HepG2 (cell line): ENCODE measurements around the gene SEMA6B. TPM values are rescaled to one million over a fixed set of nuclear protein-coding genes. Genes with fewer than 3 reads are reported as not detected.

ENCODE experiments used
- ATAC-seq: fragments of 200-7000 bp; cut with Tn5 transposase; 3 replicates; pipeline ENCODE4 v1.9.1; 2020; ENCODE audit warnings: mild to moderate bottlenecking, moderate library complexity
- BruUV-seq: library from RNA; stranded (reverse); fragments of 400-500 nt; replicated peaks from 2 replicates; lab custom pipeline; 2021; lab: Mats Ljungman, UMichigan
- CTCF ChIA-PET: fragments of 300-600 bp; formaldehyde crosslinking; extraction: SDS; loops from one replicate; lab custom pipeline; 2021; ENCODE audit warnings: low total read pairs, inconsistent platforms, low intra/inter-chr PET ratio; lab: Yijun Ruan, JAX
- POLR2A ChIA-PET: fragments of 350-600 bp; sonication (Branson Sonifier 250); formaldehyde crosslinking; loops from one replicate; lab custom pipeline; 2020; ENCODE audit warnings: antibody characterized with exemption, inconsistent platforms; lab: Yijun Ruan, JAX
- DNase-seq: peaks from one replicate; pipeline ENCODE4 v3.0.0-alpha.2; 2015; ENCODE audit warnings: low spot score
- FAIRE-seq: peaks from 3 replicates; lab custom pipeline; 2011; peaks lifted over from hg19 to GRCh38; lab: Jason Lieb, UNC
- H2AFZ ChIP-seq: one replicate; pipeline ENCODE4 v1.6.1; 2011; ENCODE audit warnings: low read length, inconsistent platforms
- H3K27ac ChIP-seq: fragments of 300-600 bp; 3 replicates; pipeline ENCODE4 v1.8.0; 2011; ENCODE audit warnings: mixed run types, mild to moderate bottlenecking, mixed read lengths, low read length, inconsistent platforms; ENCODE audit not compliant: insufficient read depth; ENCODE audit errors: extremely low read length
- H3K27me3 ChIP-seq, 2 experiments: fragments of 200-600 bp in 1 of 2; 2 replicates in 1 of 2; 3 replicates in 1 of 2; pipeline versions ENCODE4 v1.6.0 to v1.8.0; 2011; ENCODE audit warnings: low read length in 2 of 2, mild to moderate bottlenecking in 2 of 2, moderate library complexity in 2 of 2, inconsistent platforms in 1 of 2; ENCODE audit not compliant: insufficient read depth in 2 of 2, control insufficient read depth in 1 of 2
- H3K36me3 ChIP-seq, 2 experiments: fragments of 200-600 bp in 1 of 2; replicated peaks in 1 of 2; 2 replicates in 1 of 2; 3 replicates in 1 of 2; pipeline versions ENCODE4 v1.5.1 to v1.8.0; 2011; ENCODE audit warnings: low read length in 2 of 2, inconsistent platforms in 1 of 2; ENCODE audit not compliant: insufficient read depth in 2 of 2, control insufficient read depth in 1 of 2
- H3K4me1 ChIP-seq: 2 replicates; pipeline ENCODE4 v1.5.1; 2012; ENCODE audit warnings: low read length, inconsistent platforms; ENCODE audit not compliant: insufficient read depth
- H3K4me2 ChIP-seq: 2 replicates; pipeline ENCODE4 v1.6.0; 2011; ENCODE audit warnings: low read depth, low read length, inconsistent platforms
- H3K4me3 ChIP-seq, 3 experiments: fragments of 200-600 bp in 1 of 3; sonication (generic), shearing (Covaris generic) in 1 of 3; replicated peaks in 1 of 3; 2 replicates each; pipeline ENCODE4 v1.5.1; 2011 to 2016; ENCODE audit warnings: low read length in 3 of 3, inconsistent platforms in 2 of 3, low read depth in 2 of 3, mild to moderate bottlenecking in 2 of 3, control low read depth in 1 of 3, mixed read lengths in 1 of 3; ENCODE audit not compliant: insufficient read depth in 1 of 3
- H3K79me2 ChIP-seq: one replicate; pipeline ENCODE4 v1.6.1; 2011; ENCODE audit warnings: low read length, inconsistent platforms; ENCODE audit not compliant: insufficient read depth
- H3K9ac ChIP-seq: 2 replicates; pipeline ENCODE4 v1.6.0; 2011; ENCODE audit warnings: mild to moderate bottlenecking, low read depth, low read length, inconsistent platforms; ENCODE audit not compliant: insufficient read depth
- H3K9me3 ChIP-seq: 2 replicates; pipeline ENCODE4 v1.5.1; 2012; ENCODE audit warnings: mild to moderate bottlenecking, low read length
- H4K20me1 ChIP-seq: 2 replicates; pipeline ENCODE4 v1.6.0; 2011; ENCODE audit warnings: inconsistent platforms, mild to moderate bottlenecking, low read length, moderate library complexity; ENCODE audit not compliant: insufficient read depth
- AGO2 ChIP-seq: fragments of 200-400 bp; formaldehyde crosslinking; optimal IDR thresholded peaks from 2 replicates; pipeline ENCODE3; 2017; ENCODE audit warnings: mild to moderate bottlenecking, low read depth, low read length, moderate library complexity
- BCL6 ChIP-seq: IDR thresholded peaks from 2 replicates; pipeline ENCODE4 v1.6.1; 2016; ENCODE audit warnings: missing genetic modification reagents, missing compliant biosample characterization
- RAD21 ChIP-seq: fragments of 450-650 bp; formaldehyde crosslinking; IDR thresholded peaks from 2 replicates; pipeline ENCODE4 v1.5.0; 2020; ENCODE audit warnings: mild to moderate bottlenecking
- RBAK ChIP-seq: sonication (generic); formaldehyde crosslinking; IDR thresholded peaks from 2 replicates; pipeline ENCODE4 v1.5.1; 2020; ENCODE audit warnings: mild to moderate bottlenecking, missing genetic modification reagents
- RBM39 ChIP-seq: fragments of 200-400 bp; formaldehyde crosslinking; IDR thresholded peaks from one replicate; pipeline ENCODE4 v1.6.1; 2018; ENCODE audit warnings: antibody characterized with exemption, mild to moderate bottlenecking, low read depth, low read length; ENCODE audit not compliant: poor library complexity, severe bottlenecking
- TBL1XR1 ChIP-seq: fragments of 150-350 bp; IDR thresholded peaks from 2 replicates; pipeline ENCODE4 v1.6.1; 2014; ENCODE audit warnings: borderline replicate concordance, low read length; ENCODE audit not compliant: partially characterized antibody
- ZC3H4 ChIP-seq: sonication (generic); formaldehyde crosslinking; IDR thresholded peaks from 2 replicates; pipeline ENCODE4 v1.4.0; 2020; ENCODE audit warnings: missing genetic modification reagents, borderline replicate concordance
- ZFP36L2 ChIP-seq: sonication (generic); formaldehyde crosslinking; IDR thresholded peaks from 2 replicates; pipeline ENCODE4 v1.4.0; 2020; ENCODE audit warnings: missing genetic modification reagents
- ZNF101 ChIP-seq: sonication (generic); formaldehyde crosslinking; IDR thresholded peaks from 2 replicates; pipeline ENCODE4 v1.4.0; 2020; ENCODE audit warnings: mild to moderate bottlenecking, low read depth, missing genetic modification reagents, borderline replicate concordance
- ZNF124 ChIP-seq: sonication (generic); formaldehyde crosslinking; IDR thresholded peaks from 2 replicates; pipeline ENCODE4 v1.4.0; 2020; ENCODE audit warnings: missing genetic modification reagents
- ZNF44 ChIP-seq: sonication (generic); formaldehyde crosslinking; IDR thresholded peaks from 2 replicates; pipeline ENCODE4 v1.5.1; 2020; ENCODE audit warnings: mild to moderate bottlenecking, missing genetic modification reagents
- ZNF746 ChIP-seq: sonication (generic); formaldehyde crosslinking; IDR thresholded peaks from 2 replicates; pipeline ENCODE4 v1.8.0; 2022; ENCODE audit warnings: mild to moderate bottlenecking, missing genetic modification reagents
- WGBS: methylation state at CpG from one replicate; pipeline ENCODE4 v1.1.6; 2017; ENCODE audit warnings: low lambda C conversion rate; 5-methylcytosine and 5-hydroxymethylcytosine counted together
- in situ Hi-C: cut with HindIII; loops from 2 replicates; pipeline ENCODE4 v1.10.0; 2017; ENCODE audit warnings: low pct_unique_long_range_greater_than_20kb; ENCODE audit not compliant: extremely low pct_ligation_motif_present
- intact Hi-C: fragments of 100-400 bp; cut with micrococcal nuclease; formaldehyde crosslinking; loops from one replicate; pipeline ENCODE4 v1.10.0; 2022; ENCODE audit not compliant: unreplicated experiment
- polyA plus RNA-seq, 8 experiments: library from polyadenylated mRNA; depleted of rRNA in 3 of 8; stranded (reverse) in 7 of 8; unstranded in 1 of 8; fragments of >200 nt; fragmentation: Illumina TruSeq in 4 of 8; extraction: Trizol in 4 of 8; gene quantifications; 2 replicates each; pipeline versions ENCODE4 v1.2.1 to v1.2.3, GENCODE V29; 2011 to 2016; ENCODE audit warnings: low read depth in 4 of 8, missing spikeins in 1 of 8, mixed read lengths in 1 of 8; ENCODE audit not compliant: insufficient read depth in 1 of 8
- total RNA-seq, 5 experiments: library from RNA; depleted of rRNA; stranded (reverse); fragments of >200 nt; fragmentation: Illumina TruSeq; extraction: Trizol; gene quantifications; 2 replicates each; pipeline ENCODE4 v1.2.3, GENCODE V29; 2016; ENCODE audit warnings: low read depth in 1 of 5
- TF ChIP-seq, protein P1 (sequence below): sonication (generic); formaldehyde crosslinking; IDR thresholded peaks from 2 replicates; pipeline ENCODE4 v1.4.0; 2020; ENCODE audit warnings: missing genetic modification reagents, borderline replicate concordance
- TF ChIP-seq, protein P2 (sequence below): sonication (generic); formaldehyde crosslinking; IDR thresholded peaks from 2 replicates; pipeline ENCODE4 v1.5.0; 2020; ENCODE audit warnings: missing genetic modification reagents
- TF ChIP-seq, protein P3 (sequence below): sonication (generic); formaldehyde crosslinking; IDR thresholded peaks from 2 replicates; pipeline ENCODE4 v1.5.0; 2020; ENCODE audit warnings: mild to moderate bottlenecking, missing genetic modification reagents, borderline replicate concordance

SEMA6B gene
- total and polyA plus RNA-seq, 2 of the 13 experiments (the other 11 are each of a cell fraction or from before 2014, with no cell fraction given) = 45.5 to 67.1 TPM

DNA sequence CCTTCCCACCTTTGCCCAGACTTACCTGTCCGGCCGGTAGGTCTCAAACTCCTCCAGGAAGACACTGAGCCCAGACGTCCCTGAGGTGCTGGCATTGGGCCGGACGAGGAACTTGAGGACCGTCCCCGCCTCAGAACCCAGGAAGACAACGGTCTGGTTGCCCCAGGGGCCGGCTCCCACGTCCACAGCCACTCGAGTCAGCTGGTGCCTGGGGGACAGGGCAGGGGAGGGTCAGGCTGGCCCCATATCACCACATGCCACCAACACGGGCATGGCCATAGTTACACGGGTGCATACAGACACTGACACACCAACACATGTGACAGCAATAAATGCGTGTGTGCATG, 11.3 kb downstream of the SEMA6B start:
- in situ Hi-C loops = no loop called here
- no peaks in the 10 kb centered on the region for H4K20me1 ChIP-seq
- no peak overlapping the region for H2AFZ ChIP-seq
- POLR2A ChIA-PET = no interaction called here
- BruUV-seq = no TSS peak
- DNase-seq (no peak), ATAC-seq (no peak)
- CTCF ChIA-PET = no interaction called here
- H3K9me3 ChIP-seq = no peaks in the 10 kb centered on the region
- no peak overlapping the region for H3K27ac ChIP-seq
- no peaks in the 10 kb centered on the region for H3K79me2 ChIP-seq
- H3K4me2 ChIP-seq = no peak overlapping the region
- intact Hi-C loops = no loop called here
- TF ChIP-seq BCL6 (CRISPR knock-in tag) (no peak), RBM39 (no peak), RAD21 (CRISPR knock-in tag) (no peak), RBAK (no peak), ZC3H4 (CRISPR knock-in tag) (no peak), ZFP36L2 (CRISPR knock-in tag) (no peak), AGO2 (no peak), ZNF746 (CRISPR knock-in tag) (no peak), TBL1XR1 (no peak), ZNF44 (CRISPR knock-in tag) (no peak), ZNF124 (CRISPR knock-in tag) (no peak), ZNF101 (CRISPR knock-in tag) (no peak)
- TF ChIP-seq, protein P1, sequence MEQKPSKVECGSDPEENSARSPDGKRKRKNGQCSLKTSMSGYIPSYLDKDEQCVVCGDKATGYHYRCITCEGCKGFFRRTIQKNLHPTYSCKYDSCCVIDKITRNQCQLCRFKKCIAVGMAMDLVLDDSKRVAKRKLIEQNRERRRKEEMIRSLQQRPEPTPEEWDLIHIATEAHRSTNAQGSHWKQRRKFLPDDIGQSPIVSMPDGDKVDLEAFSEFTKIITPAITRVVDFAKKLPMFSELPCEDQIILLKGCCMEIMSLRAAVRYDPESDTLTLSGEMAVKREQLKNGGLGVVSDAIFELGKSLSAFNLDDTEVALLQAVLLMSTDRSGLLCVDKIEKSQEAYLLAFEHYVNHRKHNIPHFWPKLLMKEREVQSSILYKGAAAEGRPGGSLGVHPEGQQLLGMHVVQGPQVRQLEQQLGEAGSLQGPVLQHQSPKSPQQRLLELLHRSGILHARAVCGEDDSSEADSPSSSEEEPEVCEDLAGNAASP = no peak
- TF ChIP-seq, protein P2, sequence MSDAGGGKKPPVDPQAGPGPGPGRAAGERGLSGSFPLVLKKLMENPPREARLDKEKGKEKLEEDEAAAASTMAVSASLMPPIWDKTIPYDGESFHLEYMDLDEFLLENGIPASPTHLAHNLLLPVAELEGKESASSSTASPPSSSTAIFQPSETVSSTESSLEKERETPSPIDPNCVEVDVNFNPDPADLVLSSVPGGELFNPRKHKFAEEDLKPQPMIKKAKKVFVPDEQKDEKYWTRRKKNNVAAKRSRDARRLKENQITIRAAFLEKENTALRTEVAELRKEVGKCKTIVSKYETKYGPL (CRISPR knock-in tag) = no peak
- TF ChIP-seq, protein P3, sequence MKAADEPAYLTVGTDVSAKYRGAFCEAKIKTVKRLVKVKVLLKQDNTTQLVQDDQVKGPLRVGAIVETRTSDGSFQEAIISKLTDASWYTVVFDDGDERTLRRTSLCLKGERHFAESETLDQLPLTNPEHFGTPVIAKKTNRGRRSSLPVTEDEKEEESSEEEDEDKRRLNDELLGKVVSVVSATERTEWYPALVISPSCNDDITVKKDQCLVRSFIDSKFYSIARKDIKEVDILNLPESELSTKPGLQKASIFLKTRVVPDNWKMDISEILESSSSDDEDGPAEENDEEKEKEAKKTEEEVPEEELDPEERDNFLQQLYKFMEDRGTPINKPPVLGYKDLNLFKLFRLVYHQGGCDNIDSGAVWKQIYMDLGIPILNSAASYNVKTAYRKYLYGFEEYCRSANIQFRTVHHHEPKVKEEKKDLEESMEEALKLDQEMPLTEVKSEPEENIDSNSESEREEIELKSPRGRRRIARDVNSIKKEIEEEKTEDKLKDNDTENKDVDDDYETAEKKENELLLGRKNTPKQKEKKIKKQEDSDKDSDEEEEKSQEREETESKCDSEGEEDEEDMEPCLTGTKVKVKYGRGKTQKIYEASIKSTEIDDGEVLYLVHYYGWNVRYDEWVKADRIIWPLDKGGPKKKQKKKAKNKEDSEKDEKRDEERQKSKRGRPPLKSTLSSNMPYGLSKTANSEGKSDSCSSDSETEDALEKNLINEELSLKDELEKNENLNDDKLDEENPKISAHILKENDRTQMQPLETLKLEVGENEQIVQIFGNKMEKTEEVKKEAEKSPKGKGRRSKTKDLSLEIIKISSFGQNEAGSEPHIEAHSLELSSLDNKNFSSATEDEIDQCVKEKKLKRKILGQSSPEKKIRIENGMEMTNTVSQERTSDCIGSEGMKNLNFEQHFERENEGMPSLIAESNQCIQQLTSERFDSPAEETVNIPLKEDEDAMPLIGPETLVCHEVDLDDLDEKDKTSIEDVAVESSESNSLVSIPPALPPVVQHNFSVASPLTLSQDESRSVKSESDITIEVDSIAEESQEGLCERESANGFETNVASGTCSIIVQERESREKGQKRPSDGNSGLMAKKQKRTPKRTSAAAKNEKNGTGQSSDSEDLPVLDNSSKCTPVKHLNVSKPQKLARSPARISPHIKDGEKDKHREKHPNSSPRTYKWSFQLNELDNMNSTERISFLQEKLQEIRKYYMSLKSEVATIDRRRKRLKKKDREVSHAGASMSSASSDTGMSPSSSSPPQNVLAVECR (CRISPR knock-in tag) = no peak
- TF ChIP-seq, all 625 proteins: peak for 0
- H3K27me3 ChIP-seq = no peaks in the 10 kb centered on the region
- H3K9ac ChIP-seq = no peak overlapping the region
- WGBS = 100% methylated on average over 5 of the region's 14 CpGs
- no peak for FAIRE-seq
- H3K4me3 ChIP-seq = no peak overlapping the region
- H3K36me3 ChIP-seq = peaks cover 31 to 47% of the 10 kb centered on the region in 2 experiments; a peak in 4 of 5 replicates
- no peaks in the 10 kb centered on the region for H3K4me1 ChIP-seq
